ENCODE results near the gene CCDC40. TPM values are rescaled to one million over a fixed set of nuclear protein-coding genes. Genes with fewer than 3 reads are reported as not detected.

Gene CCDC40
- total RNA-seq, 4 donors from 2014 or later, result 6.7 to 17.3 (median 9.4) TPM

DNA sequence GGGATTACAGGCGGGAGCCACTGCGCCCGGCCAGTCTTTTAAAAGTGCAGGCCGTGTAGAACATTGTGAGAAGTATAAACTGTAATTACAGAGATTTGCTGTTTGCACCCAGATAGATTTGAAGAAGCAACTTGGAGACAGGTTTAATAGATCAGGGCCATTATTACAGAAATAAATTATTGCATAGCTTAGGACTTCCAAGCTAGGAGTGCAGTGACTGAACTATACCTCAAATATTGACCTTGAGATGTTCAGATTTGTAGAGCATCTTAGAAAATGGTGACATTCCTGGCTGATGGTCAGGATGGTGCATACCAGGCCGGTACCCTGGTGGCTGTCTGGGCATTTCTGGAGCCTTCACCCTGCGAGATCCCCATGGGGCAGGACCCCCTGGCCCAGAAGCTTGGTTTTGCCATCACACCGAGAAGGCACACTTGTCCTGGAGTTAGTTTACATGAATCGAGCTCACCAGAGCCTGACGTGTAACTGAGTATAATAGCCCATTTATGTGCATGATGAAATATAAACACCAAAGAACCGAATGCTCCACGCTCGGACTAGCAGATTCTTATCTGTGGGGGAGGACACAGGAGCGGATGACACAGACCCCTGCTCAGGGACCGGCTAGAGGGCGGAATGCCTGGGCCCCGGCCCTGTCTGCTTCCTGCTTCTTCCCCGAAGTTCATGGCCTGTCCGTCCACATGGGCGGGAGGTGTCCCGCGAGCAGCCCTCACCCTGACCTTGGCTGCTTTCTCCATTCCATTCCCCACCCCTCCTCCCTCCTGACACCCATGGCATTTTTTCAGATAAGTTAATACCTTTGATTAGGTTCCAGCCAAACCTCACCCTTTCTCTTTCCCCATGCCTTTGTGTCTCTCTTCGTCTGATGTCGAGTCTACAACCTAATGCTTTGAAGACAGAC is 32.1 kb downstream of the CCDC40 start:
- TF ChIP-seq POLR2A (IDR thresholded peaks at IDR 0.05), result no peak
- TF ChIP-seq, protein P1, sequence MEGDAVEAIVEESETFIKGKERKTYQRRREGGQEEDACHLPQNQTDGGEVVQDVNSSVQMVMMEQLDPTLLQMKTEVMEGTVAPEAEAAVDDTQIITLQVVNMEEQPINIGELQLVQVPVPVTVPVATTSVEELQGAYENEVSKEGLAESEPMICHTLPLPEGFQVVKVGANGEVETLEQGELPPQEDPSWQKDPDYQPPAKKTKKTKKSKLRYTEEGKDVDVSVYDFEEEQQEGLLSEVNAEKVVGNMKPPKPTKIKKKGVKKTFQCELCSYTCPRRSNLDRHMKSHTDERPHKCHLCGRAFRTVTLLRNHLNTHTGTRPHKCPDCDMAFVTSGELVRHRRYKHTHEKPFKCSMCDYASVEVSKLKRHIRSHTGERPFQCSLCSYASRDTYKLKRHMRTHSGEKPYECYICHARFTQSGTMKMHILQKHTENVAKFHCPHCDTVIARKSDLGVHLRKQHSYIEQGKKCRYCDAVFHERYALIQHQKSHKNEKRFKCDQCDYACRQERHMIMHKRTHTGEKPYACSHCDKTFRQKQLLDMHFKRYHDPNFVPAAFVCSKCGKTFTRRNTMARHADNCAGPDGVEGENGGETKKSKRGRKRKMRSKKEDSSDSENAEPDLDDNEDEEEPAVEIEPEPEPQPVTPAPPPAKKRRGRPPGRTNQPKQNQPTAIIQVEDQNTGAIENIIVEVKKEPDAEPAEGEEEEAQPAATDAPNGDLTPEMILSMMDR (IDR thresholded peaks at IDR 0.05), result no peak
- peak overlapping the region in 2 of 3 donors; percentile 88 for H3K27ac ChIP-seq
- H3K36me3 ChIP-seq, result no peaks in the 10 kb centered on the region
- H3K27me3 ChIP-seq, result no peaks in the 10 kb centered on the region
- WGBS, 2 donors, result 68 to 76% methylated on average over 23 of the region's 23 CpGs
- intact Hi-C loops (cut with DNase I), result no loop called here
- DNase-seq, result peak; percentile 22 to 39
- peaks cover 5 to 41% of the 10 kb centered on the region in 2 donors for H3K4me1 ChIP-seq
- H3K9me3 ChIP-seq, result no peaks in the 10 kb centered on the region
- no peak overlapping the region for H3K4me3 ChIP-seq (replicated peaks in 1 of 3)

- Histone ChIP-seq H3K27ac (peak overlapping the region; percentile 84 to 88 (median 88)), H3K36me3 (no peaks in the 10 kb centered on the region), H3K4me3 (replicated peaks in 1 of 3) (peak overlapping the region in 1 of 3 donors; percentile 8), H3K9me3 (no peaks in the 10 kb centered on the region), H3K4me1 (peaks cover 5 to 37% of the 10 kb centered on the region in 2 donors), H3K27me3 (no peaks in the 10 kb centered on the region)
- intact Hi-C loops (cut with DNase I), result no loop called here
- 76 to 81% methylated on average over 9 to 15 of the region's 15 CpGs for WGBS, 2 donors
- TF ChIP-seq, protein P1 (IDR thresholded peaks at IDR 0.05), result no peak
- TF ChIP-seq POLR2A (IDR thresholded peaks at IDR 0.05), result no peak
- peak in 1 of 2 donors; percentile 9 for DNase-seq
Observed at GRCh38 chr17:80070375-80071115, 34.1 kb downstream of the CCDC40 start.

- TF ChIP-seq, protein P1 (IDR thresholded peaks at IDR 0.05), result no peak
- intact Hi-C loops (cut with DNase I), result no loop called here
- no peaks in the 10 kb centered on the region for H3K36me3 ChIP-seq
- peak overlapping the region in 1 of 3 donors; percentile 8 for H3K4me3 ChIP-seq (replicated peaks in 1 of 3)
- H3K27me3 ChIP-seq, result no peaks in the 10 kb centered on the region
- H3K9me3 ChIP-seq, result no peaks in the 10 kb centered on the region
- peak overlapping the region; percentile 84 to 88 (median 88) for H3K27ac ChIP-seq
- H3K4me1 ChIP-seq, result peaks cover 5 to 37% of the 10 kb centered on the region in 2 donors
- WGBS, 2 donors, result 10 to 32% methylated on average over 18 of the region's 20 CpGs
- DNase-seq, result peak; percentile 68 to 80
Observed at GRCh38 chr17:80071116-80071841, 34.8 kb downstream of the CCDC40 start.

GRCh38 chr17:80072410-80072809 is 36.0 kb downstream of the CCDC40 start:
- WGBS, 2 donors, result 79 to 98% methylated on average over 6 of the region's 6 CpGs
- intact Hi-C loops (cut with DNase I), result no loop called here
- peak overlapping the region in 1 of 3 donors; percentile 88 for H3K27ac ChIP-seq

GRCh38 chr17:80080081-80080480 is 43.6 kb downstream of the CCDC40 start:
- 90 to 93% methylated on average over 6 of the region's 6 CpGs for WGBS, 2 donors
- DNase-seq, result no peak
- Histone ChIP-seq H3K4me1 (peaks cover 6 to 9% of the 10 kb centered on the region in 2 donors), H3K9me3 (no peaks in the 10 kb centered on the region), H3K36me3 (no peaks in the 10 kb centered on the region), H3K4me3 (replicated peaks in 1 of 3) (no peak overlapping the region), H3K27me3 (no peaks in the 10 kb centered on the region), H3K27ac (no peak overlapping the region)
- no peak for TF ChIP-seq POLR2A (IDR thresholded peaks at IDR 0.05)
- TF ChIP-seq, protein P1 (IDR thresholded peaks at IDR 0.05), result no peak
- intact Hi-C loops (cut with DNase I), result loop anchor here (5.0 kb wide), 1 partner anchor 73 kb away; no protein-coding TSS in a partner anchor

More at GRCh38 chr17:80072410-80072809, 36.0 kb downstream of the CCDC40 start:
- DNase-seq, result no peak
- no peaks in the 10 kb centered on the region for H3K36me3 ChIP-seq
- H3K9me3 ChIP-seq, result no peaks in the 10 kb centered on the region
- TF ChIP-seq POLR2A (IDR thresholded peaks at IDR 0.05), result no peak
- H3K4me1 ChIP-seq, result peaks cover 5 to 37% of the 10 kb centered on the region in 2 donors
- no peaks in the 10 kb centered on the region for H3K27me3 ChIP-seq
- H3K4me3 ChIP-seq (replicated peaks in 1 of 3), result no peak overlapping the region

Measured in thyroid gland (tissue), 4 donors.